Stimulated activated CD4-positive, alpha-beta T cell treated with anti-CD3 and anti-CD28 coated beads, Interleukin-12 subunit alpha, Interleukin-12 subunit beta, amount 100 ng/mL, for 48 hours (primary cell): ENCODE results near the gene NOM1.
A peak's percentile ranks its signal among the peaks of the same experiment; 100 is the strongest.

Source experiments
- DNase-seq, 3 donors: peaks; one replicate each; pipeline ENCODE4 v3.0.0-alpha.2; 2020; ENCODE audit warnings: low read depth in 2 of 3, low spot score in 1 of 3

NOM1 gene

DNA sequence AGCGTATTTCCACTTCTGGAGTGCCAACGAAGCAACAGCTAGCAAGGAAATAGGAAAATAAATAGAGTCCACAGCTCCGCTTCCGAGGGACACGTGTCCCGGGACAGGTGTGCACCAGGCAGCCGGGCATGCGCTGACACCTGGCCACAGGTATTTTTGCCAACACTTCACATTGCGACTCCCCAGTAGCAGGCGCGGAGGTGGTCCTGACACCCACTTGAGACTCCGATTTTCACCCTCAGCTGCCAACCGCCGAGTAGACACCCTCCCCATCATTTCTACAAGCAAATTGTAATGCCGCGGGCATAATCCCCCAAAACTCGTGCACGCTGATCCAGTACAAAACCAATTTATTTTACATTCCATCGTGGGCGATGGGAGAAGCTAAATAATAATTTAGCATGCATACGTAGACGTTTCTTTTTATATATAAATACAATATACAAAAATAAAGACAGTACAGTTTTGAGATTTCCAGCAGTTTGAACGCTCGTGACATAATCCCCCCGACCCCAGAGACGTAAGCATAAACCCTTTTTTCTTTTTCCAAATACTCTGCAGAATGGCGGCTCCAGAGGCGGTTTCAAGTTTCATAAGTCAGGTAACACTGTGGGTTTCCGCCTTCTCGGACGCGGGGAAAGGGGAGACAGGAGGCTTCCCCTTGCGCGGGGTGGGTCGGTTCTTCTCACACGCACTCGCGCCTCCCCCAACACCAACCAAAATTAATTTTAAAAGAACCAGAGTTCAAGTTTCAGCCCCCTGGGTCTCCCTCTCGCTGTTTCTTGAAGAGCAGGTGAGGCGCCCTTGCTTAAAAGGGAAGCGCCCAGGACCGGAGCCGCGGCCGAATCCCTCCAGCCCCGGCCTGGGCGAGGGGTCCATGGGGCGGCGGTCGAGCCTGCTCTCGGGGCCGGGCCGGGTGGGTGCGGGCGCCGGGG, 55.3 kb downstream of the NOM1 start:
- no peak for DNase-seq

DNA sequence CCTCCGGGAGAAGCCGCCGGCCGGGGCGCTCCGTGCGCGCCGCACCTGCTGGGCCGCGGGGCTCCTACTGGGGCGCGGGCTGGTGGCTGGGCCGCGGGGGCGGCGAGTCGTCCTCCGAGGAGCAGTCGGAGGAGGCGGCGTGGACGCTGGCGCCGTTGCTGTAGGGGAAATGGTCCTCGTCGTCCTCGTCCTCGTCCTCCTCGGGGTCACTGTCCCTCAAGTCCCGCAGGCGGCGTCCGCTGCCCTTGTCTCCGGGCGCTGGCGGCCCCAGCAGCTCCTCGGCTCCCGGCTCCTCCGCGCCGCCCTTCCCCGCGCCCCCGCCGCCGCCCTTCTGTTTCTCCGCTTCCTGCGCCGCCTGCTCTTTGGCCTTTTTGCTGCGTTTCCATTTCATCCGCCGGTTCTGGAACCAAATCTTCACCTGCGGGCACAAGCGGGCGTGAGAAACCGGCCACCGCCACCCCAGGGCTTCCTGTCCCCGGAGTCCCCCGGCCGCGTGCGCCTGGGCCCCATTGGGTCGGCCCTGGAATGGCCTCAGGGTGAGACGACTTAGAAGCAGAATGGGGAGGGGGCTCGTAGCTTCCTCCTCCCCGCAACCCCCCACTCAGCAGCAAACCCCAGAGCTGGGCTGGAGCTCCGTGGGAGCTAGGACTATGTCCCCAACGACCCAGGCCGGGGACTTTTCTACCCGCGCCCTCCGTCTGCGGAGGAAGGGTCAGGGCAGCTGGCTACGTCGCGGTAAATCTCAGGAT, 56.1 kb downstream of the NOM1 start:
- no peak for DNase-seq

DNA sequence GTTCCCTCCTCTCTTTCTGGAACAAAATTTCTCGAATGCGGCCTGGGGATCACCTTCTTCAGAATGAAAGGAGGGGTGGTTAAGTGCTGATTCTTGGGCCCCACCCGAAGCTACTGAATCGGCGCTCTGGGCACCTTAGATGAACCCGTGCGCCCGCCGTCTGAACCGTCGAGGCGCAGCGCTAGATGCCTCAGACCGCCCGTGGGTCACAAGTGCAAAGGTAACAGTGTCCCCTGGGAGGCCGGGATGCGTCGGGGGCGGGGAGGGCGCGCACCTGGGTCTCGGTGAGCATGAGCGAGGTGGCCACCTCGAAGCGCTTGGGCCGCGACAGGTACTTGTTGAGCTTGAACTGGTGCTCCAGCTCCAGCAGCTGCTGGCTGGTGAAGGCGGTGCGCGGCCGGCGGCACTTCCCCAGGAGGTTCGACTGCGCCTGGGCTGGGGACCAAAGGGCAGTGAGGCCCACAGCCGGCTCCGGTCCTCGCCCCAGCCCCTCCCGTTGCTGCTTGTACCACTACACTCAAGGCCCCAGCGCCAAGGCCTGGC, 56.8 kb downstream of the NOM1 start:
- DNase-seq: no peak

DNA sequence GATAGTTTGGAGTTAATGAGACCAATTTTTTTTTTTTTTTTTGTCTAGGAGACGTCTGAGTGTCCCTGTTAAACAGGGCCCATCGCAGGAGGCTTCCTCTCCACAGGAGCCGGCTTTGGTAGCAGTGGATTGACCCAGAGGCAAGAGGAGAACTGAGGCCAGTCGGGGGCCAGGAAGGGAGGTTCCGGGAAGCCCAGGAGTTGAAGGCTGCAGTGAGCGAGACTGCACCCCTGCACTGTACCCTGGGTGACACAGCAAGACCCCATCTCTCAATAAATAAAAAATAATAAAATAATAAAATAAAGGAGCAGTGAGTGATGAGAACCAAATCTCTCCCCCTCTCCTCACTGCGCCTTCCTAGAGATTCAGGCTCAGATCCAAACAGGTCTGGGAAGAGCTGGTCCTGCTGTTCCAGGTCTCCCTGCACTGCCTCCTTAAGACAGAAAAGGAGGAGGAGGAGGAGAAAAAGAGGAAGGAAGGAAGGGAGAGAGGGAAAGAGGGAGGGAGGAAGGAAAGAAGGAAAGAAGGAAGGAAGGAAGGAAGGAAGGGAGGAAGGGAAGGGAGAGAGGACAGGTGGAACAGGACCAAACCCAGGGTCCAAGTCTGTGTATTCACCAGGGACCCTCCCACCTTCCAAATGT, 57.4 kb downstream of the NOM1 start:
- DNase-seq: no peak

DNA sequence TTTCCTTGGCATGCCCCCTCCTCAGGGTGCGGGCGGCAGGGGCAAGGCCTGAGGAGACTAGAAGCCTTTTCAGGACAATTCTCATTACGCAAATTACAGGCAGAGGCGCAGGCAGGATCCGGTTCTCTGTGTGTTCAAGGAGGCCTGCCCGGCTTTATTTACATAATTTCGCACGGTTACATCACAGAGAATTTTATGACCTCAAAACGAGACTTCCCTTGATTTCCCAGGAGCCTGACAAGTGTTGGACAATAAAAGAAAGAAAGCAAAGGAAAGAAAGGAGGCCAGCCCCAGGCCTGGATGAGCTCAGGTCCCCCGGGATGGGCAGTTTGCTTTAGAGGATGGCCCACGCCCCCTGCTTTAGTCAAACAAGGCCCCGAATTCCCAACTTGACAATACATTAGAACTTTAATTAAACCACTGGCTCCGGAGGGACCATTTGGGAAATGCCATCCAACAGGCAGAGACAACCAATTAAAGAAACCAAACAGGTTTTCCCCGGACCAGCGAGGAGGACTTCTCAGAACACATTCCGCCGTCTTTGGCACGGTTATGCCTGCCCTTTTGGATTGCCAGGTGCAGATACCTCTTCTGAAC, 58.1 kb downstream of the NOM1 start:
- no peak for DNase-seq

- no peak for DNase-seq
These were observed 59.0 kb downstream of the NOM1 start for GRCh38 chr7:157008206-157009169.

DNA sequence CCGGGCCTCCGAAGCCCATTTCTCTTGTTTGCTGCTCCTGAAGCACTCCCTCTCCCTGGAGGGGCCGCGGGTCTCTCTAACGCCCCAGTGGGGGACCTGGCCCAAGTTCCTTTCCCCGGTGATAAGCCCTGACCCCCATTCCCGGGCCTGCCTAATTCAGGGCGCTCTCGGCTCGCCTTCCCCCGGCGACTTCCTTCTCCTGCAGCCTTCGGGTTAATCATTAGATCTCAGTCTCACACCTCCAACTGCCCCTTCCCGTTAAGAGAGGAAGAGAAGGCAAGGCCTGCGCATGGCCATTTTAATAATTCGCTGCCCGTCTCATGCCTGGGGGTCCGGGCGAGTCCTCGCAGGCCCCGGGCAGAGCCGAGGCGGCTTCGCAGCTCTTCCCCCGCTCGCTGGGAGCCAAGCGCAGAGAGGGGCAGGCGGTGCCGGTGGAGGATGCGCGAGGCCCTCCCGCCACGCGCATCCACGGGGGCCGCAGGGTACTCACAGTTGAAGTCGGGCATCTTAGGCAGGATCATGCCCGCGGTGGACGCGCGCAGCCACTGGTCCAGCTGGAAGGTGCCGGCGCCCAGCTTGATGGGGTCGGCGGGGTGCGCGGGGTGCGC, 59.8 kb downstream of the NOM1 start:
- no peak for DNase-seq

DNA sequence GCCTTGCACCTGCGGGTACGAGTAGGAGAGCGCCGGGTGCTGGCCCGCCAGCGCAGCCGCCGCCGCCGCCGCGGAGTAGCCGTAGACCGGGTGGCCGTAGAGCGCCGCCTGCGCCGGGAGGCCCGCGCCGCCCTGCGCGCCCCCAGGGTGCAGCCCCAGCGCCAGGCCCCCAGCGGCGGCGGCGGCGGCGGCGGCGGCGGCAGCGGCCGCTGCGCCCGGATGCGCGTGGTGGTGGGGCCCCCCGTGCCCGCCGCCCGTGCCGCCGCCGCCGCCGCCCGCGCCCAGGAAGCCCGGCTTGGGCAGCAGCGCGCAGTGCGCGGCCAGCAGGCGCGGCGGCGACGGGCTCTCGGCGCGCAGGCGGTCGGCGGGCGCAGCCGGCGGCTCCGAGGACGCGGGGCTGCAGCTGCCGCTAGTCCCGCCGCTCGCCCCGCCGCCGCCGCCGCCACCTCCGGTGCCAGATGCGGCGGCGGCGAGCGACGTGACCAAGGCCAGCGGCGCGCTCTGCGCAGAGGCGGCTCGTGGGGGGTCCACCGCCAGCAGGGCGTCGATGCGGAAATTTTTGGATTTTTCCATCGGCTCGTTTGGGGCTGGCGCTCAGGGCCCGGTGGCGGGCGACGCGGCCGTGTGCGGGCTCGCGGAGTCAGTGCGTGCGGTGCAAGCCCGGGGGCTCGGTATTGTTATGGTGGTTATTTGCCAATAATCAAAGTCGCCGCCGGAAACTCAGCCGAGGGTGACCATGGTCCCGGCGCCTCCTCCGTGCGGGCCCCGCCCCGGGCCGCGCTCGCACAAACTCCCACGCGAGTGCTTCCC, 60.5 kb downstream of the NOM1 start:
- no peak for DNase-seq

DNA sequence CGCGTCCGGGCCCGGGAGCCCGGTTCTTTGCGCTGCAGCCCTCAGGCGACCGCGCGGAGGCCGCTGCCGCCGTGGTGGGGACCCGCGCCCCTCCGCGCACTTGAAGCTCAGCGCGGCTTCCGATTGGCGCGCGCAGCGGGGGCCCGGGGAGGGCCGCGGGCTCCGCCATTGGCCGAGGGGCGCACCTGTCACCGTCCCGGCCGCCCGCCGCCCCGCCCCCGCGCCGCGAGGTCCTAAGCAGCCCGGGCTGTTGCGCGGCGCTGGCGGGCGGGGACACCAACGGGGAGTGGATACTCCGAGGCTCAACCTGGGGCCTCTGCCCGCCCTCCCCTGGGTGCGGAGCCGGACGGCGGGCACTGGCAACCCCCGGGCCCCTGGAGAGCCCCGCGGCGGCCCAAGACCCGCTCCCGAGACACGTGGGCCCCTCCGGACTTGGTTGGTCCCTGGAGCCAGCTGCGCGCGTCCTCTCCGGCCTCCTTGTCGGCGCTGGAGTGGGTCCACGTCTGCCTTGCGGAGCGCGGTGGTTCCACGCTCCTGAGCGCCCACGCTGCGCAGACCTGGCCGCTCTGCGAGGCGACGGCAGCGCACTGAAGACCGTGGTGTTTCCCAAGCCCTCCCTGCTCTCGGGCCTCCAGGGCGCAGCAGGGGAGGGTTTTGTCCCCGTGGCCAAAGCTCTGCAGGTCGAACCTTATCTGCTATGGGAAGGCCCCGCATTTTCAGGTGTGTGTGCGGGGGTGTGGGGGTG, 61.2 kb downstream of the NOM1 start, which contains the start of gene MNX1:
TSS of gene MNX1 (minus strand) at position 76 of the 745 bp plus-strand sequence. CDS start 313 bp downstream, outside the sequence.
- DNase-seq: peak in 1 of 3 donors; percentile 41

DNA sequence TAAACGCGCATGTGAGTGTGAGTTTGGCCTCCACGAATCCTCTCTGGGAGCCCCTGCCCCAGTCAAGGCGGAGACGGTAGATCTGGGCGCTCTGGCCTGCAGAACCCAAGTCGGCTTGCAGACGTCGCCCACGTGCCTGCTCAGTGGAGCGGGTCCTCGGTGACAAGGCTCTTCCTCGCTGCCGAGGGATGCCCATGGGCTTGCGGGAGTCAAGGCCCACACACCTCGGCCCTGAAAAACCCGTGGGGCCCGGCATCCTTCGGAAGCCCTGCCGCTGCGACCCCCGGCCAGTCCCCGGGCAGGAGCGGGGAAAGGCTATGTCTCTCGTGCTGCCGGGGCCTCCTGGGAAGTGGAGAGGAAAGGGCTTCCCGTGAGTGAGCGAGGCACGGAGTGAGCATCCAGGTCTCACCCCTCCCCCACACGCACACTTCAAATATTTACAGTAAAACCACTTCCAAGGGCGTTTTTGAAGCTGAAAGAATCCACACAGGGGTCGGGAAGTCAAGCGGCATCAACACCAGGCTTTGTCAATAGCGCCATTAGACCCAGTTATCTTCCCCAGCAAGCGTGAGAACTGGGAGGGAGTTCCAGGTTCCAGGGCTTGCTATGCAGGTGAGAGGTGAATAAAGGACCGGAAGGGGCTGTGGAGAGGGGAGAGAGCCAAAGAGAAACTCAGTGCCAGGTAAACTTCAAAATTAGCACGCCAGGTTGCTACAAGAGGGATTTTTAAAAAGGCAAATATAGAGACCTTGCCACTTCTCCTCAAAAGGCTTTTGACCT, 62.0 kb downstream of the NOM1 start:
- no peak for DNase-seq

GRCh38 chr7:157012113-157012547, 62.6 kb downstream of the NOM1 start:
- DNase-seq: no peak

DNA sequence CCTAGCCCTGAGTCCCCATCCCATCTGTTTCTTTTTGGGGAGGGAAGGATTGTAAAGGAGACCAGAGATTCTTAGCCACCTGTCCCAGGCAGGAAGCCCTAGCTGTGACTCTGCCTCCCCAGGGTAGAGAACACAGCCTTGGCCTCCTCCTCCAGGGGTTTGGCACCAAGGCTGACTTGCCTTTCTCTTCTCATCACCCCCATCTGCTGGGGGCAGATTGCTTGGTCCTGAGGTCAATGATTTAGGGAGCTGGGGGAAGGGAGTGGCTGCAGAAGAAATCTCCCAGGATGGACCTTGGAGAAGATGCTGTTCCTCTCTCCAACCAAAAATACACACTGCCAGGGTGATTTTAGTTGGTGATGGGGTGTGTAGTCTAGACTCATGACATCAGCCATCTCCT, 63.6 kb downstream of the NOM1 start:
- no peak for DNase-seq

DNA sequence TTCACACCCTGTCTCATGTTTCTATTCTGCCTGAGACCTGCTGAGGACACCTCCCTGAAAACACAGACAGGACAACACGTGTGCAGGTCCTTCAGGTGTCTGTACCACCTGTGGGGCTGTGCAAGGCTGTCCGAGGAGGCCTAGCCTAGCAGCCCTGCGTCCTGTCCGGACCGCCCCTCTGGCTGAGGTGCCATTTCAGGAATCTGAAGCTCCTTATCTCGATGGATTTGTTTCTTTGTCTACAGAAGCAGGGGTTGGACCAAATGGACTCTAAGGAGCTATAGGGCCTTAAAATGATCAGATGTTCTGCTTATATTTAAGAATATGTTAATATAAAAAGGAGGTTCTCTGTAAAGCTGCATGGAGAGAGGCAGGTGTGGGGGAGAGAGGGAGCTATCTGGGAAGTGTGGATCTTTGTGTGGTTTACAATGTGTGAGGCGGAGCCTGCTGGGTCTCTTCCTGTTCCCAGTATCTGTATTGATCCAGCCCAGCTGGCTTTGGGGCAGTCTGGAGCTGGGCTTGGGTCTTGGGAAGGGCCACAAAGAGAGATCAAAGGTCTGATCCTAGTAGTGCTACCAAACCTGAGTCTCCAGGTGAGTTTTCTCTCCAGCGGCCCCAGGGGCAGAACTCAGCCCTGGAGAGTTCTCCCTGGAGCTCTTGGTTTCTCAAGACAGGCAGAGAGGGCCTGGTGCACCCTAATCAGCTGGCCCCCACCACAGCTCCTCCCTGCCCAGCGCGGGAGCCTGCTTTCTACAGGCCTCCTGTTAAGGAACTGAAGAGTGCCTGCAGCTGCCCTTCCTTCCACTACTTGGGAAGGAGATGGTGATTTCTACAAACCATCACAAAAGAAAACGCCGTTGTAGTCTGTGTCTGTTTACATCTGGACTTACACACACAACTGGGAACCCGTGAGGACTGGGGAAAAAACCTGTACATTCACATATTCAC, 64.4 kb downstream of the NOM1 start:
- no peak for DNase-seq

- no peak for DNase-seq
These were observed 65.4 kb downstream of the NOM1 start for GRCh38 chr7:157014635-157015555.

- DNase-seq: no peak
These were observed 66.5 kb downstream of the NOM1 start for GRCh38 chr7:157016024-157016351.
